Erythroblast (primary cell): Measurements from ENCODE around the gene MAP2K3.

Source experiments
- DNase-seq, 2 experiments: peaks; one replicate each; lab custom pipeline; 2025; lab: John Stamatoyannopoulos, UW
- GATA1 ChIP-seq: IDR thresholded peaks from 2 replicates; pipeline ENCODE4 v1.6.1; 2011; ENCODE audit warnings: low read depth, mild to moderate bottlenecking, control low read depth, low read length, moderate library complexity
- POLR2A ChIP-seq: IDR thresholded peaks from 2 replicates; pipeline ENCODE4 v1.6.1; 2011; ENCODE audit warnings: mild to moderate bottlenecking, low read length

Gene MAP2K3

GRCh38 chr17:21292867-21293830, 8.6 kb downstream of the MAP2K3 start:
- no peak for DNase-seq
- TF ChIP-seq POLR2A = no peak
- TF ChIP-seq GATA1 = no peak

GRCh38 chr17:21293831-21294210, 9.3 kb downstream of the MAP2K3 start:
- DNase-seq = no peak
- no peak for TF ChIP-seq GATA1

GRCh38 chr17:21294321-21295035, 10.0 kb downstream of the MAP2K3 start:
- DNase-seq = peak; percentile 96 to 100
- TF ChIP-seq POLR2A = peak; percentile 64
- TF ChIP-seq GATA1 = peak; percentile 90

GRCh38 chr17:21295036-21295952, 10.8 kb downstream of the MAP2K3 start:
- DNase-seq = peak; percentile 84 to 93
- no peak for TF ChIP-seq GATA1
- TF ChIP-seq POLR2A = no peak

- peak; percentile 96 to 99 for DNase-seq
Observed at GRCh38 chr17:21296097-21297025, 11.8 kb downstream of the MAP2K3 start.

GRCh38 chr17:21297026-21297520, 12.6 kb downstream of the MAP2K3 start:
- DNase-seq = peak in 1 of 2 experiments; percentile 62

More at GRCh38 chr17:21296097-21297025, 11.8 kb downstream of the MAP2K3 start:
- TF ChIP-seq GATA1 = no peak
- peak; percentile 83 for TF ChIP-seq POLR2A

GRCh38 chr17:21297597-21297996, 13.1 kb downstream of the MAP2K3 start:
- peak in 1 of 2 experiments; percentile 44 for DNase-seq
- TF ChIP-seq POLR2A (no peak), GATA1 (no peak)

More at GRCh38 chr17:21297026-21297520, 12.6 kb downstream of the MAP2K3 start:
- TF ChIP-seq POLR2A (peak; percentile 55), GATA1 (no peak)

- DNase-seq = no peak
- TF ChIP-seq POLR2A (no peak), GATA1 (no peak)
Observed at GRCh38 chr17:21298056-21298982, 13.8 kb downstream of the MAP2K3 start.

GRCh38 chr17:21298983-21299519, 14.5 kb downstream of the MAP2K3 start:
- TF ChIP-seq POLR2A (no peak), GATA1 (no peak)

GRCh38 chr17:21299981-21300600, 15.6 kb downstream of the MAP2K3 start:
- no peak for TF ChIP-seq POLR2A
- no peak for TF ChIP-seq GATA1
- DNase-seq = no peak

More at GRCh38 chr17:21298983-21299519, 14.5 kb downstream of the MAP2K3 start:
- no peak for DNase-seq
